ENCODE results near the gene FIG4.

DNA sequence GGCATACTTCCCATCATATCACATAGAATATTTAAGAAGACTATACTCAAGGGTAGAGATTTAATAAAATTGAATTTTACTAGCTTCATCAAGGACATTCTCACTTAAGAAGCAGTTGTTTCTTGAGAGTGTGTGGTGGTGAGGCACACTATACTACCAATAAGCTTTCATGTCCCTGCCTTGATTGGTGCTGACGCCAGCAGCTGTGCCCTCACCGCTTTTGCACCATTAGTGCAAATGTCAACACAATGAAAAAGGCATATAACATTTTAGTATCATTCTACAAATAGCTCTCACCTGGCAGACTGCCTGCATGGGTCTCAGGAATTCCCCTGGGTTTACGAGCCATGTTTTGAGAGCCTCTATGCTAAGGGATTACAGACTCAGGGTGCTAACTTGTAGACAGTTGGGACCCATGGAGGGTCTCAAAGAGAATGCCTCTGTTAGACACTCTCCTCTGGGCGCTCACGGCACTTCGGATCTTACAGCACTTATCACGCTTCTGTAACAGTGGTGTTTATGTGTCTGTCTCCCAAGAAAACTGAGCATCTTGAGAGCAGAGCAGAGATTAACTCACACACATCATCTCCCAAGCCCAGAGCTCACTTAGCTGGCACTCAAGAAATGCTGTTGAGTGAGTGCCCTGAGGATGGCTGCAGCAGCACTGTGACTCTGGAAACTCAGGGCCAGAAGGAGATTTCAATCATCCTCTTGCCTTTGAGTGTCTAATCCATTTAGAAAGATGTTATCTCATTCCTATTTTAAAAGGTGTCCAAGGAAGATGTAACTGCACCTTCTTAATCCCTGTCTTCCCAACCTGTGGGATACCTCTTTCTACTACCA is 143.7 kb downstream of the FIG4 start:
- TF ChIP-seq, protein P1, sequence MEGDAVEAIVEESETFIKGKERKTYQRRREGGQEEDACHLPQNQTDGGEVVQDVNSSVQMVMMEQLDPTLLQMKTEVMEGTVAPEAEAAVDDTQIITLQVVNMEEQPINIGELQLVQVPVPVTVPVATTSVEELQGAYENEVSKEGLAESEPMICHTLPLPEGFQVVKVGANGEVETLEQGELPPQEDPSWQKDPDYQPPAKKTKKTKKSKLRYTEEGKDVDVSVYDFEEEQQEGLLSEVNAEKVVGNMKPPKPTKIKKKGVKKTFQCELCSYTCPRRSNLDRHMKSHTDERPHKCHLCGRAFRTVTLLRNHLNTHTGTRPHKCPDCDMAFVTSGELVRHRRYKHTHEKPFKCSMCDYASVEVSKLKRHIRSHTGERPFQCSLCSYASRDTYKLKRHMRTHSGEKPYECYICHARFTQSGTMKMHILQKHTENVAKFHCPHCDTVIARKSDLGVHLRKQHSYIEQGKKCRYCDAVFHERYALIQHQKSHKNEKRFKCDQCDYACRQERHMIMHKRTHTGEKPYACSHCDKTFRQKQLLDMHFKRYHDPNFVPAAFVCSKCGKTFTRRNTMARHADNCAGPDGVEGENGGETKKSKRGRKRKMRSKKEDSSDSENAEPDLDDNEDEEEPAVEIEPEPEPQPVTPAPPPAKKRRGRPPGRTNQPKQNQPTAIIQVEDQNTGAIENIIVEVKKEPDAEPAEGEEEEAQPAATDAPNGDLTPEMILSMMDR (IDR thresholded peaks at IDR 0.05), result no peak
- TF ChIP-seq POLR2A (IDR thresholded peaks at IDR 0.05), result no peak

Measured in right lobe of liver (tissue), 4 donors.